Liver (tissue), 9 donors: ENCODE measurements around the gene CPLX3. TPM values are rescaled to one million over a fixed set of nuclear protein-coding genes. Genes with fewer than 3 reads are reported as not detected.

Source experiments
- DNase-seq: peaks from one replicate; pipeline ENCODE4 v3.0.0-alpha.2; 2017; ENCODE audit warnings: low spot score
- H3K27ac ChIP-seq, 2 donors: one replicate each; pipeline ENCODE4 v1.7.0; 2013; ENCODE audit warnings: inconsistent platforms in 2 of 2, low read length in 2 of 2, control low read depth in 1 of 2, low read depth in 1 of 2, mild to moderate bottlenecking in 1 of 2
- H3K27me3 ChIP-seq, 4 donors: one replicate each; pipeline versions ENCODE4 v1.6.1 to v1.7.0; 2013; ENCODE audit warnings: low read length in 3 of 4, inconsistent platforms in 1 of 4, mild to moderate bottlenecking in 1 of 4, moderate library complexity in 1 of 4; ENCODE audit not compliant: control insufficient read depth in 4 of 4, insufficient read depth in 4 of 4
- H3K36me3 ChIP-seq, 4 donors: one replicate each; pipeline versions ENCODE4 v1.6.1 to v1.7.0; 2013; ENCODE audit warnings: low read length in 3 of 4, mild to moderate bottlenecking in 3 of 4, low read depth in 1 of 4, moderate library complexity in 1 of 4; ENCODE audit not compliant: control insufficient read depth in 4 of 4, insufficient read depth in 3 of 4
- H3K4me1 ChIP-seq, 4 donors: one replicate each; pipeline versions ENCODE4 v1.6.1 to v1.7.0; 2013; ENCODE audit warnings: low read length in 3 of 4, mild to moderate bottlenecking in 3 of 4, moderate library complexity in 1 of 4; ENCODE audit not compliant: control insufficient read depth in 4 of 4, insufficient read depth in 4 of 4
- H3K4me3 ChIP-seq, 3 donors: one replicate each; pipeline versions ENCODE4 v1.6.1 to v1.7.0; 2013; ENCODE audit warnings: low read length in 3 of 3, control low read depth in 1 of 3, low read depth in 1 of 3, mild to moderate bottlenecking in 1 of 3
- H3K9ac ChIP-seq, 2 donors: one replicate each; pipeline ENCODE4 v1.7.0; 2013; ENCODE audit warnings: low read length in 2 of 2, mild to moderate bottlenecking in 2 of 2, moderate library complexity in 2 of 2, control low read depth in 1 of 2, low read depth in 1 of 2
- H3K9me3 ChIP-seq, 4 donors: one replicate each; pipeline versions ENCODE4 v1.6.1 to v1.7.0; 2013; ENCODE audit warnings: low read length in 3 of 4; ENCODE audit not compliant: control insufficient read depth in 4 of 4
- FOXA1 ChIP-seq: IDR thresholded peaks from 2 replicates; pipeline ENCODE4 v1.6.1; 2016; ENCODE audit warnings: antibody characterized with exemption
- FOXA2 ChIP-seq: IDR thresholded peaks from 2 replicates; pipeline ENCODE4 v1.6.1; 2016; ENCODE audit warnings: antibody characterized with exemption
- GABPA ChIP-seq, 2 donors: IDR thresholded peaks in 1 of 2; conservative IDR thresholded peaks in 1 of 2; 2 replicates each; pipeline ENCODE4 v1.6.1; 2016; ENCODE audit warnings: antibody characterized with exemption in 2 of 2, mild to moderate bottlenecking in 1 of 2, moderate library complexity in 1 of 2
- HNF4A ChIP-seq, 2 donors: conservative IDR thresholded peaks; 2 replicates each; pipeline ENCODE4 v1.6.1; 2016; ENCODE audit warnings: antibody characterized with exemption in 2 of 2, mild to moderate bottlenecking in 2 of 2
- HNF4G ChIP-seq: IDR thresholded peaks from 2 replicates; pipeline ENCODE4 v1.6.1; 2016; ENCODE audit warnings: antibody characterized with exemption
- JUND ChIP-seq, 2 donors: IDR thresholded peaks; 2 replicates each; pipeline ENCODE4 v1.6.1; 2016; ENCODE audit warnings: antibody characterized with exemption in 2 of 2
- NR2F2 ChIP-seq: IDR thresholded peaks from 2 replicates; pipeline ENCODE4 v1.6.1; 2016; ENCODE audit warnings: antibody characterized with exemption
- RAD21 ChIP-seq, 2 donors: IDR thresholded peaks; 2 replicates each; pipeline ENCODE4 v1.6.1; 2016; ENCODE audit warnings: antibody characterized with exemption in 2 of 2, mild to moderate bottlenecking in 2 of 2
- RXRA ChIP-seq, 2 donors: IDR thresholded peaks; 2 replicates each; pipeline ENCODE4 v1.6.1; 2017 to 2018; ENCODE audit warnings: antibody characterized with exemption in 2 of 2, mild to moderate bottlenecking in 1 of 2
- SP1 ChIP-seq: IDR thresholded peaks from 2 replicates; pipeline ENCODE4 v1.6.1; 2018; ENCODE audit warnings: antibody characterized with exemption, mild to moderate bottlenecking
- TAF1 ChIP-seq: conservative IDR thresholded peaks from 2 replicates; pipeline ENCODE4 v1.6.1; 2016; ENCODE audit warnings: antibody characterized with exemption, mild to moderate bottlenecking
- YY1 ChIP-seq: IDR thresholded peaks from 2 replicates; pipeline ENCODE4 v1.6.1; 2016; ENCODE audit warnings: antibody characterized with exemption, mild to moderate bottlenecking
- ZBTB33 ChIP-seq: IDR thresholded peaks from 2 replicates; pipeline ENCODE4 v1.6.1; 2016; ENCODE audit warnings: antibody characterized with exemption
- WGBS: extraction: QIAGEN DNeasy Blood & Tissue Kit; methylation state at CpG from one replicate; pipeline ENCODE4 v1.1.7; 2013; 5-methylcytosine and 5-hydroxymethylcytosine counted together
- polyA plus RNA-seq, 2 donors: library from polyadenylated mRNA; stranded (reverse) in 1 of 2; unstranded in 1 of 2; fragments of 200-250 nt in 1 of 2; fragments of >200 nt in 1 of 2; fragmentation: Nextera tagmentation in 1 of 2; extraction: Ambion mirVana in 1 of 2; gene quantifications; one replicate each; pipeline versions ENCODE4 v1.2.1 to v1.2.3, GENCODE V29; 2013 to 2015
- total RNA-seq, 2 donors: library from RNA; depleted of rRNA; stranded (reverse); fragments of >200 nt; gene quantifications; one replicate each; pipeline ENCODE4 v1.2.3, GENCODE V29; 2014
- TF ChIP-seq, protein P1 (sequence below): fragments of 150-350 bp; IDR thresholded peaks from 2 replicates; pipeline ENCODE4 v1.5.1; 2017; ENCODE audit warnings: improper control_type of control experiment, low read depth, low read length; ENCODE audit not compliant: missing input control
- donor health status: healthy.
- donor health status: healthy.
- donor health status: healthy.
- donor health status: healthy.
- donor health status: healthy.

The CPLX3 gene
- total and polyA plus RNA-seq, 4 donors: not detected

GRCh38 chr15:74839526-74840395 is 13.3 kb downstream of the CPLX3 start:
- H3K9me3 ChIP-seq: no peaks in the 10 kb centered on the region
- H3K27ac ChIP-seq: no peak overlapping the region
- WGBS: 92% methylated on average over 31 of the region's 31 CpGs
- TF ChIP-seq RAD21 (IDR thresholded peaks at IDR 0.05) (no peak), YY1 (no peak)
- H3K4me1 ChIP-seq: peaks cover 0 to 16% (median 8%) of the 10 kb centered on the region in 4 donors
- no peak overlapping the region for H3K4me3 ChIP-seq
- no peak overlapping the region for H3K9ac ChIP-seq
- no peaks in the 10 kb centered on the region for H3K27me3 ChIP-seq
- DNase-seq: no peak
- peaks cover 2 to 15% (median 8%) of the 10 kb centered on the region in 4 donors for H3K36me3 ChIP-seq

GRCh38 chr15:74840851-74841775 is 14.7 kb downstream of the CPLX3 start:
- H3K36me3 ChIP-seq: peaks cover 4 to 23% (median 11%) of the 10 kb centered on the region in 4 donors
- H3K9me3 ChIP-seq: no peaks in the 10 kb centered on the region
- no peak overlapping the region for H3K27ac ChIP-seq
- no peak overlapping the region for H3K4me3 ChIP-seq
- H3K27me3 ChIP-seq: no peaks in the 10 kb centered on the region
- no peak for DNase-seq
- TF ChIP-seq, protein P1, sequence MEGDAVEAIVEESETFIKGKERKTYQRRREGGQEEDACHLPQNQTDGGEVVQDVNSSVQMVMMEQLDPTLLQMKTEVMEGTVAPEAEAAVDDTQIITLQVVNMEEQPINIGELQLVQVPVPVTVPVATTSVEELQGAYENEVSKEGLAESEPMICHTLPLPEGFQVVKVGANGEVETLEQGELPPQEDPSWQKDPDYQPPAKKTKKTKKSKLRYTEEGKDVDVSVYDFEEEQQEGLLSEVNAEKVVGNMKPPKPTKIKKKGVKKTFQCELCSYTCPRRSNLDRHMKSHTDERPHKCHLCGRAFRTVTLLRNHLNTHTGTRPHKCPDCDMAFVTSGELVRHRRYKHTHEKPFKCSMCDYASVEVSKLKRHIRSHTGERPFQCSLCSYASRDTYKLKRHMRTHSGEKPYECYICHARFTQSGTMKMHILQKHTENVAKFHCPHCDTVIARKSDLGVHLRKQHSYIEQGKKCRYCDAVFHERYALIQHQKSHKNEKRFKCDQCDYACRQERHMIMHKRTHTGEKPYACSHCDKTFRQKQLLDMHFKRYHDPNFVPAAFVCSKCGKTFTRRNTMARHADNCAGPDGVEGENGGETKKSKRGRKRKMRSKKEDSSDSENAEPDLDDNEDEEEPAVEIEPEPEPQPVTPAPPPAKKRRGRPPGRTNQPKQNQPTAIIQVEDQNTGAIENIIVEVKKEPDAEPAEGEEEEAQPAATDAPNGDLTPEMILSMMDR: no peak
- TF ChIP-seq ZBTB33: no peak
- no peak for TF ChIP-seq NR2F2
- no peak for TF ChIP-seq RXRA (IDR thresholded peaks at IDR 0.05)
- no peak for TF ChIP-seq JUND (IDR thresholded peaks at IDR 0.05)
- WGBS: 91% methylated on average over 9 of the region's 9 CpGs
- peaks cover 0 to 16% (median 8%) of the 10 kb centered on the region in 4 donors for H3K4me1 ChIP-seq
- H3K9ac ChIP-seq: no peak overlapping the region

DNA sequence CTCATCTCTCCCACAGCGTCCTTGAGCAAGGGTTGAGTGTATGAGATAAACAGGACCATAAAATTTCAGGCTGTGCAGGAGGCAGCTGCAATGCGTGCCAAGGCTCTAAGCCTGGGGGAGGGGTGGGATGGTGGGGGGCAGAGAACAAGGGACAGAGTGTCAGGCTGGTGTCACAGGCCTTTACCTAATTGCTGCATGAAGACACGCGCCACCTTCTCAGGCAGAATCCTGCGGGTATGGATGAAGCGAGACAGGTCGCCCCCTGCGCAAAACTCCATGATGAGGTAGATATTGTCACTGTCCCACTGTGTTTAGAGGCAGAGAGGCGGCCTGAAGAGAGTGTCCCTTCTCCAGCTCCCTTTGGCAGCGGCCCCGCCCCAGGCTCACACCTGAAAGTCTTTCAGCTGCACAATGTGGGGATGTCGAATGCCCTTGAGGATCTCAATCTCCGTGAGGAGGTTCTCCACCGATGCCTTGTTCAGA is 15.5 kb downstream of the CPLX3 start:
- Histone ChIP-seq H3K9ac (no peak overlapping the region), H3K27me3 (no peaks in the 10 kb centered on the region), H3K27ac (no peak overlapping the region), H3K9me3 (no peaks in the 10 kb centered on the region), H3K4me3 (peak overlapping the region in 1 of 3 donors; percentile 74), H3K36me3 (peaks cover 5 to 20% (median 7%) of the 10 kb centered on the region in 4 donors), H3K4me1 (peaks cover 0 to 16% (median 8%) of the 10 kb centered on the region in 4 donors)
- no peak for DNase-seq
- 91% methylated on average over 14 of the region's 14 CpGs for WGBS
- no peak for TF ChIP-seq NR2F2
- no peak for TF ChIP-seq ZBTB33
- TF ChIP-seq HNF4A (conservative IDR thresholded peaks at IDR 0.05): no peak
- TF ChIP-seq FOXA1: no peak
- no peak for TF ChIP-seq GABPA (IDR thresholded peaks at IDR 0.05 in 1 of 2, conservative IDR thresholded peaks at IDR 0.05 in 1 of 2)
- no peak for TF ChIP-seq TAF1
- TF ChIP-seq SP1: no peak
- TF ChIP-seq FOXA2: no peak
- TF ChIP-seq HNF4G: no peak
- no peak for TF ChIP-seq JUND (IDR thresholded peaks at IDR 0.05)
